Heart left ventricle (tissue), 16 donors: Measurements from ENCODE around the gene TECPR2. TPM values are rescaled to one million over a fixed set of nuclear protein-coding genes. Genes with fewer than 3 reads are reported as not detected.

Source experiments
- ATAC-seq, 4 donors: fragments of 200-7000 bp; cut with Tn5 transposase; one replicate each; pipeline ENCODE4 v1.9.1; 2020 to 2022; ENCODE audit warnings: moderate library complexity in 4 of 4, mild to moderate bottlenecking in 3 of 4, moderate number of reproducible peaks in 1 of 4
- DNase-seq, 5 donors: peaks; one replicate each; pipeline ENCODE4 v3.0.0-alpha.2; 2020
- H3K27ac ChIP-seq, 12 donors: fragments of 200-600 bp; sonication (generic) in 4 of 12; one replicate each; pipeline versions ENCODE4 v1.5.0 to v1.8.0; 2016 to 2022; ENCODE audit warnings: mild to moderate bottlenecking in 2 of 12
- H3K27me3 ChIP-seq, 9 donors: fragments of 200-600 bp; sonication (generic) in 2 of 9; one replicate each; pipeline versions ENCODE4 v1.5.1 to v1.8.0; 2016 to 2022; ENCODE audit warnings: mild to moderate bottlenecking in 3 of 9
- H3K36me3 ChIP-seq, 9 donors: fragments of 200-600 bp; sonication (generic) in 2 of 9; one replicate each; pipeline versions ENCODE4 v1.5.0 to v1.8.0; 2018 to 2022; ENCODE audit warnings: mild to moderate bottlenecking in 2 of 9
- H3K4me1 ChIP-seq, 12 donors: fragments of 200-600 bp; sonication (generic) in 4 of 12; one replicate each; pipeline versions ENCODE4 v1.5.0 to v1.8.0; 2016 to 2022; ENCODE audit warnings: mild to moderate bottlenecking in 3 of 12
- H3K4me3 ChIP-seq, 12 donors: fragments of 200-600 bp; sonication (generic) in 4 of 12; one replicate each; pipeline versions ENCODE4 v1.5.0 to v1.8.0; 2017 to 2022; ENCODE audit warnings: mild to moderate bottlenecking in 9 of 12, moderate library complexity in 4 of 12
- H3K9me3 ChIP-seq, 12 donors: fragments of 200-600 bp; sonication (generic) in 4 of 12; one replicate each; pipeline versions ENCODE4 v1.5.0 to v1.8.0; 2016 to 2022; ENCODE audit warnings: mild to moderate bottlenecking in 1 of 12
- POLR2A ChIP-seq, 2 donors: fragments of 450-650 bp; IDR thresholded peaks; one replicate each; pipeline ENCODE4 v1.6.1; 2017; ENCODE audit warnings: antibody characterized with exemption in 2 of 2, mild to moderate bottlenecking in 2 of 2, moderate library complexity in 2 of 2
- WGBS, 4 donors: extraction: QIAGEN DNeasy Blood & Tissue Kit in 2 of 4; methylation state at CpG; one replicate each; pipeline versions ENCODE4 v1.1.5 to v1.1.7; 2013 to 2018; 5-methylcytosine and 5-hydroxymethylcytosine counted together
- intact Hi-C, 10 donors: fragments of 100-400 bp; cut with DNase I; formaldehyde crosslinking; loops; one replicate each; pipeline versions ENCODE4 v1.11.1 to v1.14.2; 2022
- polyA plus RNA-seq, 2 donors: library from polyadenylated mRNA; stranded (reverse); fragments of 200-250 nt; gene quantifications; one replicate each; pipeline ENCODE4 v1.2.3, GENCODE V29; 2013
- total RNA-seq, 9 donors: library from RNA; depleted of rRNA in 2 of 9; stranded (reverse); fragments of >200 nt in 2 of 9; fragmentation: NEBNext Ultra II Directional in 3 of 9; extraction: Animal tissue kit (Norgen Biotek cat#: 25700) in 3 of 9; gene quantifications; one replicate each; pipeline versions ENCODE4 v1.1.0 to v1.2.4, GENCODE V29; 2016 to 2023
- TF ChIP-seq, protein P1 (sequence below), 12 donors: fragments of 200-600 bp; sonication (generic) in 4 of 12; IDR thresholded peaks; one replicate each; pipeline versions ENCODE4 v1.5.0 to v1.8.0; 2018 to 2022; ENCODE audit warnings: antibody characterized with exemption in 12 of 12, mild to moderate bottlenecking in 5 of 12
- donor health status: ischemic (EF 13 %, LVEDD 7.1; RV severe dilation, severe dysfunction).
- donor health status: healthy with polysubstance abuse.
- donor health status: DM: no; HTN: yes; CAD: no.
- donor health status: DM: no; HTN: no; CAD: no.
- donor health status: ischemic (EF 25% LVEDD 6.9; RV normal size, moderate dysfunction).
- donor health status: ischemic (EF 25% LVEDD 5.7; RV mildly dilated, moderate dysfunction).
- donor health status: healthy.
- donor health status: DM: yes; HTN: yes; CAD: no.
- donor health status: ischemic (EF 35%, LVEDD 5.7; RV mildly dilated, moderate dysfunction).
- donor health status: nonischemic (EF 11% LVEDD 7.7; RV severe dilation, severe dysfunction).
- donor health status: DM: yes; HTN: yes; CAD: no.
- donor health status: PGD.
- donor health status: ischemic (EF 29% LVEDD 5.4; RV normal size, mild dysfunction).
- donor health status: nonischemic (EF 23%, LVEDD 6.1; RV moderate dilation, normal function).

TECPR2 gene
- total and polyA plus RNA-seq, 11 donors = 9.9 to 30.6 (median 22.3) TPM

DNA sequence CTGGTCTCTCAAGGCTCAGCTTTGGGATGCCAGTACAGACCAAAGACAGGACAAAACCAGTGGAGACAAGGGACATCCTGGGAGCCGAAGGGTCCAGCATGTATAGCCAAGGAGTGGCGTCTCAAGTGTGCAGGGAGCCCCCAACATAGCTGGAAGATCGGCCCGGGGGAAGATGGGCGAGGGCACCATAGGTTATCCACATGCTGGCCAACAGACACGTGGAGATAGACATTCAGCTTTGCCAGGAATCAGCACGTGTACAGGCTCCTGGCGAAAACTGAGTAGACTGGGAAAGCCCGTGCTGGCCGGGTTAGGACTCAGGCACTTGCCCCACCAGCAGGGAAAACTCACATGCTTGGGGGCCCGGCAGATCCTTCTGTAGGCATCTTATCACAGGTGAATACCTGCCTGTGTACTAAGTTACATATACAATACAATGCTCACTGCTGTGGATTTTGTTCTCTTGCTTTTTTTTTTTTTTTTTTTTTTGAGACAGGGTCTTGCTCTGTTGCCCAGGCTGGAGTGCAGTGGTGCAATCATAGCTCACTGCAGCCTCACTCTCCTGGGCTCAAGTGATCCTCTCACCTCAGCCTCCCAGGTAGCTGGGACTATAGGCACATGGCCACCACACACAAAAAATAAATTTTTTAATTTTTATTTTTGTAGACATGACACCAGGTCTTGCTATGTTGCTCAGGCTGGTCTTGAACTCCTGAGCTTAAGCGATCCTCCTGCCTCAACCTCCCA is 152.4 kb downstream of the TECPR2 start:
- ATAC-seq = no peak
- no peak overlapping the region for H3K27ac ChIP-seq
- 75 to 94% (median 90%) methylated on average over 12 of the region's 12 CpGs for WGBS, 4 donors
- H3K4me3 ChIP-seq = no peak overlapping the region
- no peaks in the 10 kb centered on the region for H3K27me3 ChIP-seq
- no peak for TF ChIP-seq POLR2A (IDR thresholded peaks at IDR 0.05)
- TF ChIP-seq, protein P1, sequence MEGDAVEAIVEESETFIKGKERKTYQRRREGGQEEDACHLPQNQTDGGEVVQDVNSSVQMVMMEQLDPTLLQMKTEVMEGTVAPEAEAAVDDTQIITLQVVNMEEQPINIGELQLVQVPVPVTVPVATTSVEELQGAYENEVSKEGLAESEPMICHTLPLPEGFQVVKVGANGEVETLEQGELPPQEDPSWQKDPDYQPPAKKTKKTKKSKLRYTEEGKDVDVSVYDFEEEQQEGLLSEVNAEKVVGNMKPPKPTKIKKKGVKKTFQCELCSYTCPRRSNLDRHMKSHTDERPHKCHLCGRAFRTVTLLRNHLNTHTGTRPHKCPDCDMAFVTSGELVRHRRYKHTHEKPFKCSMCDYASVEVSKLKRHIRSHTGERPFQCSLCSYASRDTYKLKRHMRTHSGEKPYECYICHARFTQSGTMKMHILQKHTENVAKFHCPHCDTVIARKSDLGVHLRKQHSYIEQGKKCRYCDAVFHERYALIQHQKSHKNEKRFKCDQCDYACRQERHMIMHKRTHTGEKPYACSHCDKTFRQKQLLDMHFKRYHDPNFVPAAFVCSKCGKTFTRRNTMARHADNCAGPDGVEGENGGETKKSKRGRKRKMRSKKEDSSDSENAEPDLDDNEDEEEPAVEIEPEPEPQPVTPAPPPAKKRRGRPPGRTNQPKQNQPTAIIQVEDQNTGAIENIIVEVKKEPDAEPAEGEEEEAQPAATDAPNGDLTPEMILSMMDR (IDR thresholded peaks at IDR 0.05) = no peak
- H3K4me1 ChIP-seq = peaks cover 0 to 20% (median 9%) of the 10 kb centered on the region in 12 donors
- no peaks in the 10 kb centered on the region for H3K9me3 ChIP-seq
- DNase-seq = peak in 1 of 5 donors; percentile 27
- no peaks in the 10 kb centered on the region for H3K36me3 ChIP-seq
- intact Hi-C loops = loop anchor here in 6 of 10 donors (5.0 to 10.0 kb wide), 5 partner anchors 150 to 198 kb away; partner anchors contain the start of genes CINP (in 5 of the 6), TECPR2 (in 5 of the 6) and ZNF839 (in 2 of the 6)

DNA sequence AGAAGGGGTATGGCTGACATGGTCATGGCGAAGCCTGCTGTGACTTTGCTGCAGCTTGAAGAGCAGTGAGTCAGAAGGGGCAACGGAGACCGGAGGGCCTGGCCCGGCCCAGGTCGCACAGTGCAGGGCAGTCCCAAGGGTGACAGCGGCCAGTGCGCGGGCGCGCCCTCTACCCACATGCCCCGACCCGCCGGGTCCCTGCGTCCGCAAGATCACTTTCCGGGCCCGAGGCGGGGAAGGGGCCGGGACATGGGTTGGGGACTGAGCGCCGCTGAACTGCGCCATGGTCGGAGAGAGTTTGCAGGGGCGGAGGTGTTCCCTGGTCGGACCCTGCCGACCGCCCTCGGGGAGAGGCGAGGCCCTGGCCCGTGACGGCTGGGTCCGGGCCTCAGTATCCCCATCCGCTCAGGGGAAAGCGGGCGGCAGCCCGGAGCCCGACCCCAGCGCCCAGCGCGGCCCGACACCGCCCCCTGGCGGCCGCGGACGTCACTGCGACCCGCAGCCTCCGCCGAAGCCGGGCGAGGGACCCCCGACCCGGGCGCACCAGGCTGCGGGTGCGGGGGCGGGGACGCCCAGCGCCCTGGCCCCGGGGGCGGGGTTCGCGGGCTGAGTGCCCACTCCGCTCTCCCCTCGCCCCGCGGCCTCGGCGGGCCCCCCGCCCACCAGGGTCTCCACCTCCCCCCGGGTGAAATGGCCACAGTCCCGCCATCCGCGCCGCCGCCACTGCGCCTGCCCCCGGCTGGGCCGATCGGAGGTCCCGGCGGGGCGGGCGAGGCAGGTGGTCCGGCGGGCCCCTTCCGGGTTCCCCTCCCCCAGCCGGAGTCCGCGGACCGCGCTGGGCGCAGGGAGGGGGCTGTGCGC is 154.0 kb downstream of the TECPR2 start:
- intact Hi-C loops = loop anchor here (1.0 to 10.0 kb wide), 9 partner anchors 78 to 199 kb away; partner anchors contain the start of genes CINP (in 5 of the 10), TECPR2 (in 5 of the 10) and ZNF839 (in 3 of the 10)
- Histone ChIP-seq H3K36me3 (no peaks in the 10 kb centered on the region), H3K4me3 (peak overlapping the region; percentile 51 to 89 (median 74)), H3K4me1 (peaks cover 0 to 14% (median 4%) of the 10 kb centered on the region in 12 donors), H3K27ac (peak overlapping the region in 8 of 12 donors; percentile 2 to 83 (median 60)), H3K9me3 (no peaks in the 10 kb centered on the region), H3K27me3 (no peaks in the 10 kb centered on the region)
- peak; percentile 41 to 80 (median 78) for ATAC-seq
- peak in 4 of 5 donors; percentile 70 to 85 (median 72) for DNase-seq
- TF ChIP-seq, protein P1 (IDR thresholded peaks at IDR 0.05) = peak; percentile 67 to 100 (median 92)
- peak in 1 of 2 donors; percentile 17 for TF ChIP-seq POLR2A (IDR thresholded peaks at IDR 0.05)
- WGBS, 4 donors = 1 to 3% (median 2%) methylated on average over 20 to 95 of the region's 95 CpGs

DNA sequence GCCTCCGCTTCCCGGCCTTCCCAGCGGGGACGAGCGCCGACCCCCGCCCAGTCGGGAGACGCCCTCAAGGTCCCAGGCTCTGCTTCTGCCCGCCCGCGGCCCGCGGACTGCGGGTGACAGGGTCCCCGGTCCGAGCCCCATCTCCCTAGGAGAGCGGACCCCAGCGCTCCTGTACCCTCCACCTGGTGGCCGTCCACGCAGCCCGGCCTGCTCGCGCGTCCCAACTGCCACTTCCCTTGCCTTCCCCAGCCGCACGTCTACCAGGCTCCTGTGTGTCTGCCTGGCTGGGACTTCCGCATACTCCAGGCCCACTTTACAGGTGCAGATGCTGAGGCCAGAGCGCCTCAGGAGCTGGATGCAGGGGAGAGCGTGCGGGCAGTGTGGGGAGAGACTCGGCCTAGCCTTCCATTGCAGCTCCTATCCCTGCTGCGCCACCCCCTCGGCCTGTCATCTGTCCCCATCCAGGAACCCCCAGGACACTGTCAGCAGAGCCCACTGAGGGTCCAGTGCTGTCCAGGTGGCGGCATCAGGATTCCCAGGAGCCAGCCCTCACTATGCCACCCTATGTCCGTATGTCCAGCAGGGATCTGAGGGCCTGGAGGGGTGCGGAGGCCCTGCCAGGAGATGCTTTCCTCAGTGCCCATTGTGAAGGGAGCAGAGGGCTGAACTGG is 154.8 kb downstream of the TECPR2 start:
- H3K36me3 ChIP-seq = no peaks in the 10 kb centered on the region
- H3K9me3 ChIP-seq = no peaks in the 10 kb centered on the region
- H3K4me3 ChIP-seq = peak overlapping the region; percentile 51 to 89 (median 74)
- H3K27ac ChIP-seq = peak overlapping the region in 7 of 12 donors; percentile 2 to 83 (median 61)
- DNase-seq = peak in 2 of 5 donors; percentile 45 to 67
- TF ChIP-seq, protein P1 (IDR thresholded peaks at IDR 0.05) = no peak
- intact Hi-C loops = loop anchor here in 9 of 10 donors (1.0 to 10.0 kb wide), 9 partner anchors 79 to 200 kb away; partner anchors contain the start of genes CINP (in 5 of the 9), TECPR2 (in 5 of the 9) and ZNF839 (in 3 of the 9)
- peaks cover 0 to 14% (median 4%) of the 10 kb centered on the region in 12 donors for H3K4me1 ChIP-seq
- ATAC-seq = peak in 1 of 4 donors; percentile 16
- H3K27me3 ChIP-seq = no peaks in the 10 kb centered on the region
- 21 to 30% (median 26%) methylated on average over 30 to 37 of the region's 37 CpGs for WGBS, 4 donors
